Measurements from ENCODE around the gene GOLPH3.
A peak's percentile ranks its signal among the peaks of the same experiment; 100 is the strongest.
"Not testable (repeated sequence)": the region's sequence is repeated elsewhere in the genome, so short reads cannot be mapped to it uniquely, and the experiment has no call there.

Gene GOLPH3

DNA sequence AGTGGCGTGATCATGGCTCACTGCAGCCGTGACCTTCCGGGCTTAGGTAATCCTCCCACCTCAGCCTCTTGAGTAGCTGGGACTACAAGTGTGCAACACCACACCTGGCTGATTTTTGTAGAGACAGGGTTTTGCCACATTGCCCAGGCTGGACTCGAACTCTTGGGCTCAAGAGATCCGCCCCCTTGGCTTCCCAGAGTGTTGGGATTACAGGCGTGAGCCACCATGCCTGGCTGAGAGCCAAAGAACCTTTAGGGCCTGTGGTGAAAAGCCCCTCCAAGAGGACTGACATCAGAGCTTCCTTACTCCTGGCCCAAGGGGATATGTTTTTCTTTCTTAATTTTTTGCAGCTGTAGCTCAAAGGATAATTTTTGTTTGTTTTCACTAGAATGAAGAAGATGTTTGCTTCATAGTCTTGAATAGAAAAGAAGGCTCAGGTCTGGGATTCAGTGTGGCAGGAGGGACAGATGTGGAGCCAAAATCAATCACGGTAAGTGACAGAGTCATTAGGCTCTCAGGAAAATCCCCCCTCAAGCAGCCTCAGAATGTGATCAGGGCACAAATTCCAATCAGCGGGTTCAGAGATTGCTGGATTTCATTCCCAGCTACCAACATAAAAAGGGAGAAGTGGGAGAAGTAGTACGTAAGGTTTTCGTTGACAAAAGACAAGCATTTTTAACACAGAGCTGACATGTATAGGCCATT lies 77.1 kb downstream of the GOLPH3 start:
- DNase-seq: no peak

DNA sequence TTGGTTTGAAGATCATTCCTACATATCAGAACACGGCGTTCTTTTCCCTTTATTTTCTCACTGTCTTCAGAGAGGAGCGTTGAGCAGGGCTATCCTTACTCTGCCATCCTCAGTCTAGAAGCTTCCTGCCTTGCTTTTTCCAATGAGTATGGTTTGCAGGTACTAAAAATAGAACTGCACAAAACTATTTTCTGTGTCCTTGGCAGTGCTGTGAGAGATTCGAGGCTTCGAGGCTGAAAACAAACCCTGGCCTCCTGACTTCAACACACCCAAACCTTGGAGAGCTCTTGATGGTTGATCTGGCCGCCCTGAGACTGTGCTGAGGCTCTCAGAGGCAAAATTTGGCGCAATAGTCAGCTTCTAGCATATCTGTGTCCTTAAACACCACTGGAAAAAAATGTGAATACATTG lies 78.9 kb downstream of the GOLPH3 start:
- DNase-seq: no peak

DNA sequence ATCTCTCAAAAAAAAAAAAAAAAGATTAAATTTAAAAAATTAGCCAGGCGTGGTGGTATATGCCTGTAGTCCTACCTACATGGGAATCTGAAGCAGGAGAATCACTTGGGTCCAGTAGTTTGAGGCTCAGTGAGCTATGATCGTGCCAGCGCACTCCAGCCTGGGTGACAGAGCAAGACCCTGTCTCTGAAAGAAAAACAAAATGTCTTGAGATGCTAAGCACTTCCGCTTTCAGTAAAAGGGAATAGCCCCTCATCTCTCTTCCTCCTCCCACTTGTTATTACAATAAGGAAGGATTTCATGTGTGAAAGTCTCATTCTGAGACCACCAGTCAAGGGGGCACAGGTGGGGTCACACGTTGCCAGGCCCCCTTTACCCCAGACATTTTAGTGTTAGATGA lies 79.4 kb downstream of the GOLPH3 start:
- DNase-seq: no peak

DNA sequence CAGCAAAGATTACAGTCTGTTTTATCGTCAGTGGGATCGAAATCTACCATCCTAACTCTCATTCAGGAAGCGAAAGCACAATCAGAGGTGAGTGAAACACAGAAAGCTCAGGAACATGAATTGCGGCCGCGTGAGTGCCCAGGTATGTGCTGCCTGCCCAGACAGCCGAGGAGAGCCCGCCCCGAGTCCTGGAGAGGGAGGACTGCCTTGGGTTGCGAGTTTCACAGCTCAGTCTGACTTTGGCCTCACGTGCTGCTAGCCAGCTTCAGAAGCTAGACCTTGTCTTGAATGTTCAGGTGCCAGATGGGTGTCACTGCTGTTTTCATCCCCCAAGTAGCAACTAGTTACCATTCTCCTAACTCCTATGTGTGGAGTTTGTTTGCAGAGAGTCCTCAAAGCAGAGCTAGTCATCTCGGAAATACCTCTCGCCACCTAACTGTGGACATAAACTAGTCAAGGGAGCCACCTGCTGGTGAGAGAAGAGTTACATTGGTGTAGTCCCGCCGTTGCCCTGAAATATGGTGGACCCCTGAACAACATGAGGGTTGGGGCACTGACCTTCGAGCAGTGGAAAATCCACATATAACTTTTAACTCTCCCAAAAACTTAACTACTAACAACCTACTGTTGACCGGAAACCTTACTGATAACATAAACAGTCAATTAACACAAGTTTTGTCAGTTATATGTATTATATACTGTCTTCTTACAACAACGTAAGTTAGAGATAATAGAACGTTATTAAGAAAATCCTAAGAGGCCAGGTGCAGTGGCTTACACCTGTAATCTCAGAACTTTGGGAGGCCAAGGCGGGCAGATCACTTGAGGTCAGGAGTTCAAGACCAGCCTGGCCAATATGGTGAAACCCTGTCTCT lies 80.9 kb downstream of the GOLPH3 start:
- peak; percentile 65 for DNase-seq

DNA sequence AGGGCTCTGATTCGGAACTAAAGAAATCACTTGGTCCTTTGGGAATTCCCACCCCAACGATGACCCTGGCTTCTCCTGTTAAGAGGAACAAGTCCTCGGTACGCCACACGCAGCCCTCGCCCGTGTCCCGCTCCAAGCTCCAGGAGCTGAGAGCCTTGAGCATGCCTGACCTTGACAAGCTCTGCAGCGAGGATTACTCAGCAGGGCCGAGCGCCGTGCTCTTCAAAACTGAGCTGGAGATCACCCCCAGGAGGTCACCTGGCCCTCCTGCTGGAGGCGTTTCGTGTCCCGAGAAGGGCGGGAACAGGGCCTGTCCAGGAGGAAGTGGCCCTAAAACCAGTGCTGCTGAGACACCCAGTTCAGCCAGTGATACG lies 83.4 kb downstream of the GOLPH3 start:
- DNase-seq: no peak

DNA sequence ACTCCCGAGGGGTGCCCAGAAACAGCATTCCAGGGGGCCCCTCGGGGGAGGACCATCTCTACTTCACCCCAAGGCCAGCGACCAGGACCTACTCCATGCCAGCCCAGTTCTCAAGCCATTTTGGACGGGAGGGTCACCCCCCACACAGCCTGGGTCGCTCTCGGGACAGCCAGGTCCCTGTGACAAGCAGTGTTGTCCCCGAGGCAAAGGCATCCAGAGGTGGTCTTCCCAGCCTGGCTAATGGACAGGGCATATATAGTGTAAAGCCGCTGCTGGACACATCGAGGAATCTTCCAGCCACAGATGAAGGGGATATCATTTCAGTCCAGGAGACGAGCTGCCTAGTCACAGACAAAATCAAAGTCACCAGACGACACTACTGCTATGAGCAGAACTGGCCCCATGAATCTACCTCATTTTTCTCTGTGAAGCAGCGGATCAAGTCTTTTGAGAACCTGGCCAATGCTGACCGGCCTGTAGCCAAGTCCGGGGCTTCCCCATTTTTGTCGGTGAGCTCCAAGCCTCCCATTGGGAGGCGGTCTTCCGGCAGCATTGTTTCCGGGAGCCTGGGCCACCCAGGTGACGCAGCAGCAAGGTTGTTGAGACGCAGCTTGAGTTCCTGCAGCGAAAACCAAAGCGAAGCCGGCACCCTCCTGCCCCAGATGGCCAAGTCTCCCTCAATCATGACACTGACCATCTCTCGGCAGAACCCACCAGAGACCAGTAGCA lies 83.9 kb downstream of the GOLPH3 start:
- no peak for DNase-seq

DNA sequence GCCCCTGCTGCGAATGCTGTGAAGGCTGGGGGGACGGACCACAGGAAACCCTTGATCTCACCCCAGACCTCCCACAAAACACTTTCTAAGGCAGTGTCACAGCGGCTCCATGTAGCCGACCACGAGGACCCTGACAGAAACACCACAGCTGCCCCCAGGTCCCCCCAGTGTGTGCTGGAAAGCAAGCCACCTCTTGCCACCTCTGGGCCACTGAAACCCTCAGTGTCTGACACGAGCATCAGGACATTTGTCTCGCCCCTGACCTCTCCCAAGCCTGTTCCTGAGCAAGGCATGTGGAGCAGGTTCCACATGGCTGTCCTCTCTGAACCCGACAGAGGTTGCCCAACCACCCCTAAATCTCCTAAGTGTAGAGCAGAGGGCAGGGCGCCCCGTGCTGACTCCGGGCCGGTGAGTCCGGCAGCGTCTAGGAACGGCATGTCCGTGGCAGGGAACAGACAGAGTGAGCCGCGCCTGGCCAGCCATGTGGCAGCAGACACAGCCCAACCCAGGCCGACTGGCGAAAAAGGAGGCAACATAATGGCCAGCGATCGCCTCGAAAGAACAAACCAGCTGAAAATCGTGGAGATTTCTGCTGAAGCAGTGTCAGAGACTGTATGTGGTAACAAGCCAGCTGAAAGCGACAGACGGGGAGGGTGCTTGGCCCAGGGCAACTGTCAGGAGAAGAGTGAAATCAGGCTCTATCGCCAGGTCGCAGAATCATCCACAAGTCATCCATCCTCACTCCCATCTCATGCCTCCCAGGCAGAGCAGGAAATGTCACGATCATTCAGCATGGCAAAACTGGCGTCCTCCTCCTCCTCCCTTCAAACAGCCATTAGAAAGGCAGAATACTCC lies 84.7 kb downstream of the GOLPH3 start:
- no peak for DNase-seq

DNA sequence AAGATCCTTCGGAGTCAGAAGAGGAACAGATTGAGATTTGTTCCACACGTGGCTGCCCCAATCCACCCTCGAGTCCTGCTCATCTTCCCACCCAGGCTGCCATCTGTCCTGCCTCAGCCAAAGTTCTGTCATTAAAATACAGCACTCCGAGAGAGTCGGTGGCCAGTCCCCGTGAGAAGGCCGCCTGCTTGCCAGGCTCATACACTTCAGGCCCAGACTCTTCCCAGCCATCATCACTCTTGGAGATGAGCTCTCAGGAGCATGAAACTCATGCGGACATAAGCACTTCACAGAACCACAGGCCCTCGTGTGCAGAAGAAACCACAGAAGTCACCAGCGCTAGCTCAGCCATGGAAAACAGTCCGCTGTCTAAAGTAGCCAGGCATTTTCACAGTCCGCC lies 85.9 kb downstream of the GOLPH3 start:
- DNase-seq: no peak

DNA sequence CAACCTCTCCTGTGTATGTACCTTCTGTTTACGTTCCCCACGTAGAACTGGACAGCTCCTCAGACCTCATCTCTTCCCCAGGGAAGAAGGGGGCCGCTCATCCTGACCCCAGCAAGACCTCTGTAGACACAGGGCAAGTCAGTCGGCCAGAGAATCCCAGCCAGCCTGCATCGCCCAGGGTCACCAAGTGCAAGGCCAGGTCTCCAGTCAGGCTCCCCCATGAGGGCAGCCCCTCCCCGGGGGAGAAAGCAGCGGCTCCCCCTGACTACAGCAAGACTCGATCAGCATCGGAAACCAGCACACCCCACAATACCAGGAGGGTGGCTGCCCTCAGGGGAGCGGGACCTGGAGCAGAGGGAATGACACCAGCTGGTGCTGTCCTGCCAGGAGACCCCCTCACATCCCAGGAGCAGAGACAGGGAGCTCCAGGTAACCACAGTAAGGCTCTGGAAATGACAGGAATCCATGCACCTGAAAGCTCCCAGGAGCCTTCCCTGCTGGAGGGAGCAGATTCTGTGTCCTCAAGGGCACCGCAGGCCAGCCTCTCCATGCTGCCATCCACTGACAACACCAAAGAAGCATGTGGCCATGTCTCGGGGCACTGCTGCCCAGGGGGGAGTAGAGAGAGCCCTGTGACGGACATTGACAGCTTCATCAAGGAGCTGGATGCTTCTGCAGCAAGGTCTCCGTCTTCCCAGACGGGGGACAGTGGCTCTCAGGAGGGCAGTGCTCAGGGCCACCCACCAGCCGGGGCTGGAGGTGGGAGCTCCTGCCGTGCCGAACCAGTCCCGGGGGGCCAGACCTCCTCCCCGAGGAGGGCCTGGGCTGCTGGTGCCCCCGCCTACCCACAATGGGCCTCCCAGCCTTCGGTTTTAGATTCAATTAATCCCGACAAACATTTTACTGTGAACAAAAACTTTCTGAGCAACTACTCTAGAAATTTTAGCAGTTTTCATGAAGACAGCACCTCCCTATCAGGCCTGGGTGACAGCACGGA lies 86.7 kb downstream of the GOLPH3 start:
- DNase-seq: no peak

DNA sequence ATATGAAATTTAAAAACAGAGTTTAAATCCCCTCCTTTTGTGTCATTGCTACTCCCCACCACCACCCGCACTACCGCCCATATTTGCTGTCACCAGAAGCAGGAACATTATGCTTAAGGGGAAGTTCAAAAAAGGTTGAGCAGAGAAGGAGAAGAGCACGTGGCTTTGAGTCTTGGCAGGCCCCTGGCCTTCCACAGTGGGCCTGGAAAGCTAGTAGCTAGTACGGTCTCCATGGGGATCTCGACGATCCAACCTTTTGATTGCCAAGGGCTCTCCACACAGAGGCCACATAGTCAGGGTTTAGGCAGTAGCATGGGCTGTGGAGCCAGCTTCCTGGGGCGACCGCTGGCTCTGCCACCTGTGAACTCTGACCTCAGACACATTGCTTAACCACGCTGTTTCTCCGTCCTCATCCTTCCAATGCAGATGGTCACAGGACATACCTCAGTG lies 90.1 kb downstream of the GOLPH3 start:
- DNase-seq: no peak

DNA sequence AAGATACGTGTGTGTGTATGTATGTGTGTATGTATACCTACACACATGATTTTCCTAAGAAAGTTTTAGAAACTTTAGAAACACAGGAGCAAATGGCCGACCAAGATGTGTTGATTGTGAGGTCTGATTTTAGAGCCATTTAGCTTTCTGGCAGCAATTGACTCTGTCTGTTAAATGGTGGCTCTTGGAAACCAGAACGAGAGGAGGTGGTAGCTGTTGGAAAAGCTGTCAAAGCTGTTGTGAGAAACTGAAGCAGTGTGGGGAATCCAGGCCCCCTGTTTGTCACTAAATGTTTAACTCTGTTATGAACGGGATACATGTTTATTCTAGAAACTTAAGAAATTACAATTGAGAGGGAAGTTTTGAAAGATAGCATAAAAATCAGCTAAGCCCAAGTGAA lies 91.4 kb downstream of the GOLPH3 start:
- no peak for DNase-seq

DNA sequence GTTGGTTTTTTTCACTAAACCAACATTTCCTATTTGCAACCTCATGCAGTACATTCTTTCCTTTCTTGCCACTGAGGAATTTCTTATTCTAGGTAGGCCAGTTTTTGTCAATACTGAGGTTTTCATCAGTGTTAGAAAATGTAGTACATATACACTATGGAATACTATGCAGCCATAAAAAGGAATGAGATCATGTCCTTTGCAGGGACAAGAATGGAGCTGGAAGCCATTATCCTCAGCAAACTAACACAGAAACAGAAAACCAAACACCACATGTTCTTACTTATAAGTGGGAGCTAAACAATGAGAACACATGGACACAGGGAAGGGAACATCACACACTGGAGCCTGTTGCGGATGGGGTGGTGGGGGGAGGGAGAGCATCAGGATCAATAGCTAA lies 93.6 kb downstream of the GOLPH3 start:
- not testable (repeated sequence) for DNase-seq

DNA sequence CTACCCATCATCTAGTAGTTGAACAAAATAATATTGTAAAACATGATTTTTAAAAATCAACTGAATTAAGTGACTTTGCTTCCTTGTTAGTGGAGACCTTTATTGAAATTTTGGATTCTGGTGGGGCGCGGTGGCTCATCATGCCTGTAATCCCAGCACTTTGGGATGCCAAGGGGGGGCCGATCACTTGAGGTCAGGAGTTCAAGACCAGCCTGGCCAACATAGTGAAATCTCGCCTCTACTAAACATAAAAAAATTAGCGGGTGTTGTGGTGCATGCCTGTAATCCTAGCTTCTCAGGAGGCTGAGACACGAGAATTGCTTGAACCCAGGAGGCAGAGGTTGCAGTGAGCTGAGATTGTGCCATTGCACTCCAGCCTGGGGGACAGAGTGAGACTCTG lies 95.3 kb downstream of the GOLPH3 start:
- DNase-seq: not testable (repeated sequence)

DNA sequence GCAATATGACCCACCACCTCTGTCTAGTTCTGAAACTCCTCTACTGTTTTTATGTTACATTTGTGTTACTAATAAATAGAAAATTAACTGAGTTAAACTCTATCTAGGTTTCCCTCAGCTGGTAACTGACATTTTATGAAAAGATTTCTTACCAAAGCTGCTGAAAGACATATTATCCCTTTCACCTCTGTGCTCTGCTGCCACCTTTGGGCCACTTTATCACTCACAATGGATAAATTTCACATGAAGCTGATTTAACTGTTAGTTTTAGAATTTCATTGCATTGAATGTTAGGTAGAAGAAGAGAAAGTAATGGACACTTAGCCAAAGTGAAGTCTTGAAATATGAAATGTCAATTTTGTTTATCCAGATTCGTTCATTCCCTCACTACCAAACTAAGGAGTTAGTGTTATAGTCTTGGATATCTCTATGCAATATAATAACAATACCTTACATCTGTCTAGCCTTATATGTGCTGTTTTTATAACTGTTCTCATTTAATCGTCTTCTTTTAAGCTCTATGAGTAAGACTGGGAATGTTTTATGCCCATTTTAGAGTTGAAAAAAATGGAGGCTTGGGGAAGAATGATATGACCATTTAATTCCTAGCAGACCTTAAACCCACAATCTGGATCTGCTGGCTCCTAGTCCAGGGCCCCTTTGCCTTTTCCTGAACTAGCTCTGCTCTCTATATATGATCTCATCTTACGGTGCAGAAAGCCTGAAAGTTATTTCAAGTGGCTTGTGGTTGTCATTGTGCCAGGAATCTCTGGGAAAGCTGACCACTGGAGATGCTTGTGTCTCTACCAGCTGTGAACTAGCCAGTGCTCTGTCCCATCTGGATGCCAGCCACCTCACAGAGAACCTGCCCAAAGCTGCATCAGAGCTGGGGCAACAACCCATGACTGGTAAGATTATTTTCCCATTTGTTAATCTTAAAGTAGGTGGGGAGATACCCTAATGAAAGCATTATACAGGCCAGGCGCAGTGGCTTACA lies 97.1 kb downstream of the GOLPH3 start:
- peak; percentile 41 for DNase-seq
